Prostate gland (tissue), 2 donors: Measurements from ENCODE around the gene TJAP1.

Source experiments
- CTCF ChIP-seq, 4 experiments: fragments of 200-600 bp in 2 of 4; fragments of 450-650 bp in 2 of 4; sonication (generic) in 2 of 4; IDR thresholded peaks; 1 replicate in 3 of 4; 2 replicates in 1 of 4; pipeline ENCODE4 v1.5.1; 2016 to 2019; ENCODE audit warnings: antibody characterized with exemption in 4 of 4, mild to moderate bottlenecking in 2 of 4, moderate library complexity in 2 of 4
- POLR2A ChIP-seq: fragments of 450-650 bp; IDR thresholded peaks from one replicate; pipeline ENCODE4 v1.6.1; 2016; ENCODE audit warnings: antibody characterized with exemption, mild to moderate bottlenecking
- POLR2AphosphoS5 ChIP-seq: sonication (generic); formaldehyde crosslinking; IDR thresholded peaks from one replicate; pipeline ENCODE4 v1.6.1; 2017; ENCODE audit warnings: antibody characterized with exemption

- TF ChIP-seq POLR2AphosphoS5 = no peak
- TF ChIP-seq POLR2A = no peak
- TF ChIP-seq CTCF (IDR thresholded peaks at IDR 0.05) = no peak
These were observed 64.6 kb downstream of the TJAP1 start for GRCh38 chr6:43541774-43542471.
